Measurements from ENCODE around the gene MPRIP. TPM values are rescaled to one million over a fixed set of nuclear protein-coding genes. Genes with fewer than 3 reads are reported as not detected.

MPRIP gene
- total RNA-seq, 2 donors from 2014 or later = 84.3 to 258 TPM

DNA sequence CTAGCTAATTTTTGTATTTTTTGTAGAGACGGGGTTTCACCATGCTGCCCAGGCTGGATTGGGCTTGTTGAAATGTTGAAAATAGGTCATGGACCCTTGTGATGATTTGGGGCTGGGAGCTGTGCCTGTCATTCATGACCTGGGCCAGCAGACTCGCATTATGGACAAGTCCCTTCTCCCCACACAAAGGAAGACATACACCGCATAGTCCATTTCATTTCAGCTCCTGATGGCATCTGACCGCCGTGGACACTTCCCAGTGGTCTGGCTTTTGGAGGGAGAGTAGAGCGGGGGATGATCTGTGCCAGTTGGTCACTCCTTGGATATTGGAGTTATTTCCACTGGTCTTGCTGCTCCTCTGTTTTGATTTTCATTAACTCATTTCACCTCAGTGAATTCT lies 34.8 kb downstream of the MPRIP start:
- intact Hi-C loops (cut with DNase I) = no loop called here
- peaks cover 3% of the 10 kb centered on the region for H3K4me1 ChIP-seq (replicated peaks)
- TF ChIP-seq, protein P1, sequence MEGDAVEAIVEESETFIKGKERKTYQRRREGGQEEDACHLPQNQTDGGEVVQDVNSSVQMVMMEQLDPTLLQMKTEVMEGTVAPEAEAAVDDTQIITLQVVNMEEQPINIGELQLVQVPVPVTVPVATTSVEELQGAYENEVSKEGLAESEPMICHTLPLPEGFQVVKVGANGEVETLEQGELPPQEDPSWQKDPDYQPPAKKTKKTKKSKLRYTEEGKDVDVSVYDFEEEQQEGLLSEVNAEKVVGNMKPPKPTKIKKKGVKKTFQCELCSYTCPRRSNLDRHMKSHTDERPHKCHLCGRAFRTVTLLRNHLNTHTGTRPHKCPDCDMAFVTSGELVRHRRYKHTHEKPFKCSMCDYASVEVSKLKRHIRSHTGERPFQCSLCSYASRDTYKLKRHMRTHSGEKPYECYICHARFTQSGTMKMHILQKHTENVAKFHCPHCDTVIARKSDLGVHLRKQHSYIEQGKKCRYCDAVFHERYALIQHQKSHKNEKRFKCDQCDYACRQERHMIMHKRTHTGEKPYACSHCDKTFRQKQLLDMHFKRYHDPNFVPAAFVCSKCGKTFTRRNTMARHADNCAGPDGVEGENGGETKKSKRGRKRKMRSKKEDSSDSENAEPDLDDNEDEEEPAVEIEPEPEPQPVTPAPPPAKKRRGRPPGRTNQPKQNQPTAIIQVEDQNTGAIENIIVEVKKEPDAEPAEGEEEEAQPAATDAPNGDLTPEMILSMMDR (IDR thresholded peaks at IDR 0.05) = no peak
- no peak for TF ChIP-seq POLR2AphosphoS5 (IDR thresholded peaks at IDR 0.05)
- no peak for TF ChIP-seq POLR2A (IDR thresholded peaks at IDR 0.05)
- no peaks in the 10 kb centered on the region for H3K36me3 ChIP-seq
- no peak overlapping the region for H3K27ac ChIP-seq
- no peak for DNase-seq (ENCODE audit: low spot score)
- WGBS = 97% methylated on average over 6 of the region's 6 CpGs
- no peak overlapping the region for H3K4me3 ChIP-seq
- H3K27me3 ChIP-seq (replicated peaks; ENCODE audit: insufficient read depth) = no peaks in the 10 kb centered on the region
- H3K9me3 ChIP-seq = no peaks in the 10 kb centered on the region

DNA sequence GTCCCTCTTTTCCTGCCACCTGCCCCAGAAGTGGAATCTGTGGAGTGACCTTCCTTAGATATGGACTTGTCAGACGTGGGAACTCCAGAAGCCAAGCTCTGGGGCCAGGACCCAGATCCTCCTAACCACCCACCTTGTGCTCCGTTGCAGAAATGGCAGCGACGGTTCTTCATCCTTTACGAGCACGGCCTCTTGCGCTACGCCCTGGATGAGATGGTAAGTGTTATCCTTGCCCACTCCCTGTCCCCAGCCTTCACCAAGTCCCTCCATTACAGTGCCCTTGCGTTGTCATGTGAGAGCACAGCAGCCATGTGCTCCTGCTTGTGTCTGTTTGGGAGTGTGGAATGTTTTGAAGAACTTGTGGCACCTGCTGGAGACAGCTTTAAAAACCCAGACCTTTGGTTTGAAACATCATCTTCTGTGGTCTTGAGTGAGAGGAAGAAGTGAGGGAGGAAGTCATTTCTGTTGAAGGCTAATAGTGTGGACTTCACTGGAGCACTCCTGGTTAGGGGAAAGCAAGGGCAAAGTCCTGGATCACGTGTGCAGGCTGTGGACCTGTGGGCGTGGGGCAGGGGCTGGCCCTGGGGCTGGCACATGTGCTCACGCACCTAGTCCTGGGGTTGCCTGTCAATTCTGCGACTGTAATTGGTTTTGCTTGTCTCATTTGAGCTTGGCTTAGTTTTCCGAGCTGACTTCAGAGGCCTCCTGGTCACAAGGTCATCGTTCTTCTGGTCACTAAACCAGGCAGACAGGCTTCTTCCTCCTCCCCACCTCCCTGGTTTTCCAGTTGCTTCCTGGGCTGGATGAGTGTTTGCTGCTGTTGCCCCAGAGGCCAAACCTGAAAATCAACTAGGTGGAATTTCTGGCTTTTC lies 35.8 kb downstream of the MPRIP start:
- H3K27me3 ChIP-seq (replicated peaks; ENCODE audit: insufficient read depth) = no peaks in the 10 kb centered on the region
- no peak for DNase-seq (ENCODE audit: low spot score)
- H3K9me3 ChIP-seq = no peaks in the 10 kb centered on the region
- intact Hi-C loops (cut with DNase I) = no loop called here
- WGBS = 81% methylated on average over 15 of the region's 15 CpGs
- TF ChIP-seq POLR2AphosphoS5 (IDR thresholded peaks at IDR 0.05) = no peak
- TF ChIP-seq, protein P1 (IDR thresholded peaks at IDR 0.05) = no peak
- TF ChIP-seq POLR2A (IDR thresholded peaks at IDR 0.05) = no peak
- H3K27ac ChIP-seq = no peak overlapping the region
- H3K4me3 ChIP-seq = no peak overlapping the region
- H3K4me1 ChIP-seq (replicated peaks) = peaks cover 3% of the 10 kb centered on the region
- H3K36me3 ChIP-seq = no peaks in the 10 kb centered on the region

DNA sequence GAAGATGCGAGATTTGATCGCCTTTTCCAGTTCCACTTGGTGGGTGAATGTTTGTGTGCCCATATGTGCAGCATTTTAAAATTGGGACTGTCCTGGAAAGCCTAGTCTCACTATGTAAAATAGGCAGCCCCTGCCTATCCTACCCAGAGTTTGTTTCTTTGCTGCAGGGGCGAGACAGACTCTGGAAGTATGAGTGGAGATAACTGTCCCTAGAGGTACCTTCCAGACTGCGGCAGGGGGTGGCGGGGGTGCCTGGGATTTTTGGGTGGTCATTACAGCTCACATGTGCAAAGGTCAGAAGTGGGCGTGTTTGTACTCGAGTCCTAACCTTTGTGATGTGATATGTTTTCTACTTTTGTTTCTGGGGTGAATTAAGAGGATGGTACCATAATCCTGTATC lies 36.6 kb downstream of the MPRIP start:
- no peak for TF ChIP-seq POLR2AphosphoS5 (IDR thresholded peaks at IDR 0.05)
- TF ChIP-seq POLR2A (IDR thresholded peaks at IDR 0.05) = no peak
- TF ChIP-seq, protein P1 (IDR thresholded peaks at IDR 0.05) = no peak
- intact Hi-C loops (cut with DNase I) = no loop called here
- Histone ChIP-seq H3K9me3 (no peaks in the 10 kb centered on the region), H3K36me3 (no peaks in the 10 kb centered on the region), H3K27me3 (replicated peaks; ENCODE audit: insufficient read depth) (no peaks in the 10 kb centered on the region), H3K4me3 (no peak overlapping the region), H3K27ac (no peak overlapping the region), H3K4me1 (replicated peaks) (peaks cover 3% of the 10 kb centered on the region)
- WGBS = 83% methylated on average over 7 of the region's 7 CpGs
- DNase-seq (ENCODE audit: low spot score) = no peak

DNA sequence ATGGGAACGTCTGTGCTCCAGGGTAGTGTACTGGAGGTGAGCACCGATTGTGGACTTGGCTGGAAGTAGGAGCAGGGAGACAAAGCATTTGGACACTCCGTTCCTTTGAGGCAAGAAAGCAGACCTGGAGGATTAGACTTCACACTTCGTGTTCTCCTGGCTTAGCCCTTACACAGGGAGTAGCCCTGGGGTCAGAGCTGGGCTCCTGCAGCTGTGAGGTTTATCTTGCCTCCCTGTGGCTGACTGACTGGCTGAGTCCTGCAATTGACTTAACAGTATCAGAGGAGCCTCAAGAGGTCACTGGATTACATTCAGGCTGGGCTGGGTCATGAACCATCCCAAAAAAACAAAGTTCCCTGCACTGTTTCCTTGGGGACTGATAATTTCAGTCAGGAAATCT lies 37.1 kb downstream of the MPRIP start:
- no peaks in the 10 kb centered on the region for H3K9me3 ChIP-seq
- H3K36me3 ChIP-seq = no peaks in the 10 kb centered on the region
- peaks cover 3% of the 10 kb centered on the region for H3K4me1 ChIP-seq (replicated peaks)
- TF ChIP-seq, protein P1 (IDR thresholded peaks at IDR 0.05) = no peak
- TF ChIP-seq POLR2AphosphoS5 (IDR thresholded peaks at IDR 0.05) (no peak), POLR2A (IDR thresholded peaks at IDR 0.05) (no peak)
- H3K4me3 ChIP-seq = no peak overlapping the region
- 42% methylated on average over 4 of the region's 4 CpGs for WGBS
- H3K27me3 ChIP-seq (replicated peaks; ENCODE audit: insufficient read depth) = no peaks in the 10 kb centered on the region
- no peak for DNase-seq (ENCODE audit: low spot score)
- H3K27ac ChIP-seq = no peak overlapping the region
- intact Hi-C loops (cut with DNase I) = no loop called here

DNA sequence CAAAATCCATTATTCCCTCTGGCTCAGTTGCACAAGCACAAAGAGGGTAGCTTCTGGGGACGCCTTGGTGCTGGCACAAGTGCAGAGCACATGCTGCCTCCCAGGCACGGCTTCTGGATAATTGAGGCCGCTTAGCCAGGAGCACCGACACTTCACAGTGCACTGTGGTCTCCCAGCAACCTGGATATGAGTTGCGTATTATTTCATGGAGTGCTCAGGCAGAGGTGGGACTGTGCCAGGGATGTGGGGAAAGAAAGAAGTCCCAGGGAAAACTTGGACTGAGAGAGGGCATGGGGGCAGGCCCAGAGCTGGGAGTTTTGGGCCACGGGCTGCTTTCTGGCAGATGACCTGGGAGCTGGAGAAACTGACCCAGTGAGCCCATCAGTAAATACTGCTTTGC lies 37.5 kb downstream of the MPRIP start:
- no peaks in the 10 kb centered on the region for H3K36me3 ChIP-seq
- DNase-seq (ENCODE audit: low spot score) = no peak

More for the DNA sequence above, 37.5 kb downstream of the MPRIP start:
- TF ChIP-seq, protein P1 (IDR thresholded peaks at IDR 0.05) = no peak
- no peak for TF ChIP-seq POLR2A (IDR thresholded peaks at IDR 0.05)
- TF ChIP-seq POLR2AphosphoS5 (IDR thresholded peaks at IDR 0.05) = no peak
- Histone ChIP-seq H3K9me3 (no peaks in the 10 kb centered on the region), H3K4me3 (no peak overlapping the region), H3K4me1 (replicated peaks) (peaks cover 3% of the 10 kb centered on the region), H3K27ac (no peak overlapping the region), H3K27me3 (replicated peaks; ENCODE audit: insufficient read depth) (no peaks in the 10 kb centered on the region)
- intact Hi-C loops (cut with DNase I) = no loop called here
- 73% methylated on average over 6 of the region's 6 CpGs for WGBS
